Ammon's horn (tissue), 1 donor: Measurements from ENCODE around the gene CORO2B.
"Not testable (repeated sequence)": the region's sequence is repeated elsewhere in the genome, so short reads cannot be mapped to it uniquely, and the experiment has no call there.

ENCODE experiments used
- DNase-seq: peaks from one replicate; pipeline ENCODE4 v3.0.0-alpha.2; 2016; ENCODE audit warnings: low spot score

The CORO2B gene

GRCh38 chr15:68592054-68592453, 13.3 kb downstream of the CORO2B start:
- DNase-seq, result no peak

DNA sequence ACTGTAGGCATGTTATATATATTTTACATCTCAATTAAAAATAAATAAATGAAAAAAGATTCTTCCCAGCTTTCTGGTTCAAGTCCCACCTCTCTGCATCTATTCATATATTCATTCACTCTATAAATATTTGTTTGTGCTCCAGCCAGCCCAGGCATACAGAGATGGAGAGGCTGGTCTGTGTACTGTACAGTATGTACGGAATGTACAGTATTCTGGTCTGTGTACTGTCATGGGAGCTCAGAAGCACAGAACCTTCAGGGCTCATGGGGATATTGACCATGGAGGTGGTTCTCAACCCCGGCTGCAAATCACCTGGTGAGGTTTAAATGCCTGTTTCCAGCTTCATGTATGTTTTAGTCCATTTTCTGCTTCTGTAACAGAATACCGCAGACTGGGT, 13.8 kb downstream of the CORO2B start:
- no peak for DNase-seq

- DNase-seq, result no peak
Observed at GRCh38 chr15:68593341-68593740, 14.5 kb downstream of the CORO2B start.

- DNase-seq, result no peak
Observed at GRCh38 chr15:68593828-68594532, 15.2 kb downstream of the CORO2B start.

DNA sequence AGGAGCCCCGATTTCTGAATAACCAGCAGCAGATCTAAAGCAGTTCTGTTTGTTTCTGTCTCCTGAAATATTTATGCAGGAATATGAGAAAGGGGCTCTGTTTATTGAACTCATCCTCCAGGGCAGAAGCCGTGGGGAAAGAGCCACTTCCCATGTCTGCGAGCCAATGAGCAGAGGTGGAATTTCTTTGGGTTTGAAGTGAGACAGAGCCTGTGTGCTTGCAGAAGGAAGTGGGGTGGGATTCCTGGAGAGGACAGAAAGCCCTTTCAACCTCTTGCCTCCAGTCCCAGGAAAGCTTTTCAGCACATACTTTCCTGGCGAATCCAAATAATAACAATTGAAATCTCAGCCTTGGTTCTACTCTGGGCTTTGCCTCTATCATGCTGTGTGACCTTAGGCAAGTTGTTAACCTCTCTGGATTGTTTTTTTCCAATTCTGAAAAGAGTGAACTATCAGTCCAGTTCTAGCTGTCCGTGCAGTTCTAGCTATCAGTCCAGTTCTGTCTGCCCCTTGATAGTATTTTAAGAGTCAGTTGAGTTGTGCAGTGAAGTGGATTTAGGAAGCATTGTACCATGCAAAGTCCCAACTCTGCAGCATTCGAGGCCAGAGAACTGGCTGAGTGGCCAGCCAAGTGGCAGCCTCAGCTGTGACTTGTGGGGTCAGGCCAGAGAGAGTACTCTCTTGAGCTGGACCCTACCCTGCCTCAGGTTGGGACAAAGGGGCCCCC, 15.9 kb downstream of the CORO2B start:
- no peak for DNase-seq

DNA sequence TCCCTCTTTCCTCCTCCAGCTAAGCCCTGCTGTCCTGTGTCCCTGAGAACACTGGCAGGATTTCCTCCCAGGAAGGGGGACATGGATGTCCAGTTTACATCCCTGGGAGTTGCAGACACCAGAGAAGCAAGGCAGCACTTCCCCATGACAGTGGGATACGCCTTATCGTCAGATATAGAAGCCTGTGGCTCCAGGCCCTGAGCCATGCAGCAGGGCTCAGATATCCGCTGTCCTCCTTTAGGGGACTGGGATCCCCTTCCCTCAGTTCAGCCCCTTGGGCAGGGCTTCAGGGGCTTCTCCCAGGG, 16.4 kb downstream of the CORO2B start:
- DNase-seq, result no peak

GRCh38 chr15:68595761-68596160, 17.0 kb downstream of the CORO2B start:
- no peak for DNase-seq

- DNase-seq, result no peak
Observed at GRCh38 chr15:68596691-68597090, 17.9 kb downstream of the CORO2B start.

DNA sequence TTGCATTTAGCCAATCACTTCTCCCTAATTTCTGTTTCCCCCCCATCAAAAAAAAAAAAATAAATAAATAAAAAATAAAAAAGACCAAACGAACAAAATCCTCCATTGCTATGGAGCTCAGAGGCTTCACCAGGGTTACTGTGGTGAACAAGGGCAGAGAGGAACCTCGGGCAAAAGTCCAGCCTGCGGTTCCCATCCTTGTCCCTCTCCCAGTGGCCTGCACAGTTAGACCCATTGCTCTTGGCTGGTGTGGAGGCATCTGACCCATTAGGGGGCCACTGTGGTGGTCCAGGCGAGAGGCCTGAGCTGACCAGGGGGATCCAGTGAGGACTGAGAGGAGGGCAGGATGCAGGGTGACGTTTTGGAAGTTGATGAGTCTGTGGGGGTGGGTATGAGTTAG, 18.8 kb downstream of the CORO2B start:
- DNase-seq, result no peak

GRCh38 chr15:68598171-68599152, 19.7 kb downstream of the CORO2B start:
- no peak for DNase-seq

DNA sequence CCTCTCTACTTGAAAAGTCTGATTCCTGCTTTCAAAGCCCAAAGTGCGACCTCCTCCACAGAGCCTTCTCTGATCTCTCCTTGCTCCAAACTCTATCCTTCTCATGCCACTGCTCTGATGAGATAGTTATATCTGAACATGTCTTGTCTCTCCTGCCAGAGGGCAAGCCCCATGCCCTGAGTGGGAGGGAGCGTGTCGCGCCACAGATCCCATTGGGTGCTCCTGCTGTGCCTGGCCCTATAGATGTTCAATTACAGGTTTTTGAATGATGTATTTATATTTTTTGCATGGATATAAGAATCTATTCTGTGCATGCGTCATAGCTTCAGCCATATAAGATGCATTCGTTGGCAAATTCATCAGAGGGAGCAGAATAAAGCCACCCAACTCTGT, 20.4 kb downstream of the CORO2B start:
- no peak for DNase-seq

GRCh38 chr15:68599560-68600071, 20.8 kb downstream of the CORO2B start:
- DNase-seq, result peak; percentile 78

DNA sequence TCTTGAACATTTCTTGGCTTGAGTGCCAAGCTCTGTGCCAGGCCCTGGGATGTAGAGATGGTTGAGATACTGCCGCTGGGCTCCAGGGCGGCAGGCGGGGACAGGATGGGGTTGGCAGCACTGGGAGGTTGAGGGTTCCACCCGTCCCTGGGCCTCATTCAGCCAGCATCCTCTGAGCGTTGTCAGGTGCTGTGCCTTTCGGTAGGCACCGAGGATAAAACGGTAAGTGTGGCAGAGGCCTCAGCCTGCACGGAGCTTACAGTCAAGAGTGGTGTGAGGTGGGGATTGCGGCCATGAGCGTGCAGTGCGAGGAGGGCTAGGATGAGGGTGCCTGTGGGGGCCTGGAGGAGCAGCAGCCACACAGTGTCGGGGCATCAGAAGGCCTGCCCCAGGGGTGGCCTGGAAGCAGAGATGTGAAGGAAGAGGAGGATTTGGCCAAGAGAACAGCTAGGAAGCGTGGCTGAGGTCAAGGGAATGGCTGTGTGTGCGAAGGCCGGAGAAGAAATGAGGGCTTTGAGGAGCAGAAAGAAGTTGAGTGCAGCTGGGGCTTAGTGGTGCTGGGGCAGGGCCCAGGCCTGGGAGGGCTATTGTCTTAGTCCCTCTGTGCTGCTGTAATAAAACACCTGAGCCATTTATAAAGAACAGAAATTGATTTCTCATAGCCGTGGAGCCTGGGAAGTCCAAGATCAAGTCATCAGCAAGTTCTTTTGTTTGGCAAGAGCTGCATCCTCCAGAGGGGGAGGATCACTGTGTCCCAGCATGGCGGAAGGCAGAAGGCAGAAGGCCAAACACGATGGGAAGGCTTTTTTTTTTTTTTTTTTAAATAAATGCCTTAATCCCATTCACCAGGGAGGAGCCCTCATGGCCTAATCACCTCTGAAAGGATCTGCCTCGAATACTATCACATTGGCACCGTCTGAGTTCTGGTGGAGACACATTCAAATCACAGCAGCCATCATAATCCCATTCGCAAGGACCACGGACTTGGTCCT, 22.7 kb downstream of the CORO2B start:
- DNase-seq, result no peak

- DNase-seq, result no peak
Observed at GRCh38 chr15:68602459-68603215, 23.8 kb downstream of the CORO2B start.

DNA sequence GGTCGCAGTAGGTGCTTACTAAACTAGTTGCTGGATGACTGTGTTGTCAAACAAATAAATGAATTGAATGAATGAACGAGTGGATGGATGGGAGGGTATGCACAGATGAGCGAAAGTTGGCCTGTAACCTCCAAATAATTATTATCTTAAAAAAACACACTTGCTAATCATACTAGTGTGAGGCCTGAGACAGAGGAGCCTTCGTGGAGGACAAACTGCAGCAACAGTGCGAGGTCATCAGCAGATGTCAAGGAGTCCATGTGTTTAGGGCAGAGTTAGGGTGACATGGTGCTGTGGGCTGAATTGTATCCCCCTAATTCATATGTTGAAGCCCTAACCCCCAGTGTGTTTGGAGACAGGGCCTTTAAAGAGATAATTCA, 24.4 kb downstream of the CORO2B start:
- no peak for DNase-seq

DNA sequence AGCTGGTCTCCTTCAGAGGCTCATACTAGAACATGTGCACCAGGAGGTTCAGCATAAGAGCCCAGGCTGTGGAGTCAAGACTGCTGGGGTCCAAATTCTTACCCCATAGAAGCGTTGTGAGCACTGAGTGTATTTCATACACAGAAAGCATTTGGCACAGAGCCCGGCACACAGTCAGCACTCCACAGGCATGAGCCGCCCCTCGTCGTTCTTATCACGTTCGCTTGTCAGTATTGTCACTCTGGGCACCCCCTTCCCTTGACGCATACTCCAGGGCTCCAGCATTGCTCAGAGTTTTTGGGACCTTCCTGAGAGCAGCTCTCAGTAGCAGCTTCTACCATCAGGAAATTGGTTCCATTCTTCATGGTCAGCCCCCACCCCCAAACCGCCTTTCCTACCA, 25.2 kb downstream of the CORO2B start:
- DNase-seq, result no peak

DNA sequence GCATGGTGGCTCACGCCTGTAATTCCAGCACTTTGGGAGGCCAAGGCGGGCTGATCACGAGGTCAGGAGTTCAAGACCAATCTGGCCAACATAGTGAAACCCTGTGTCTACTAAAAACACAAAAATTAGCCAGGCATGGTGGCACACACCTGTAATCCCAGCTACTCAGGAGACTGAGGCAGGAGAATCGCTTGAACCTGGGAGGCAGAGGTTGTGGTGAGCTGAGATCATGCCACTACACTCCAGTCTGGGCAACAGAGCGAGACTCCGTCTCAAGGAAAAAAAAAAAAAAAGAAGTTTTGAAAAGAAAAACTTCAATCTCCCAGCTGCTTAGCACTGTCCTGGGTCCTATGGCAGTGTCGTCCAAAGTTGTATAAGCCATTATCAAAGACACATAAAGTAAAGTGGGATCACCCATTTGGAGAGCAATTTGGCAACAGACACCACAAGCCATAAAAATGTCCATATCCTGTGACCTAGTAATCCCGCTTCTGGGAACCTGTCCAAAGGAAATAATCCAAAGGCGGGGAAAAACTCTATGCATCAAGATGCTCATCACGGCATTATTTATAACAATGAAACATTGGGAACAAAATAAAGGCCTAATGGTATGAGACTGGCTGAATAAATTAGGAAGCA, 26.2 kb downstream of the CORO2B start:
- DNase-seq, result not testable (repeated sequence)

DNA sequence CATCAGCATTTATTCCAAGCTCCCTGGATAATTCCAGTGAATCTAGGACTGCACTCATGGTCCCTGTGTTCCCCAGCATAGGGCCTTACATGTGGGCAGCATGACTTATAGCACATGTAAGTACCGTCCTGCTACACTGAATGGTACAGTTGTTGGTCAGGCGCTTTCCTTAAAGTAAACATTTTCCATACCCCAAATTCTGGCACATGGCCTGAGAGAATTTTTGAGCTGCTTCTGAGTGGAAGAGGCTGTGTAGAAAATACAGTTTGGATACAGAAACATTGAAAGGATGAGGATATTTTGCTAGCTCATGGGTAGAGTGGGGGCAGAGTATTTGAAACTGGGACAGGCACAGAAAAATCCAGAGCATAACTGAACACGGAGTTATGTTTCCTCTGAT, 27.6 kb downstream of the CORO2B start:
- DNase-seq, result no peak

GRCh38 chr15:68608206-68608843, 29.5 kb downstream of the CORO2B start:
- DNase-seq, result peak; percentile 75

- no peak for DNase-seq
Observed at GRCh38 chr15:68608844-68609232, 30.0 kb downstream of the CORO2B start.
